Fibroblast of pulmonary artery (primary cell): ENCODE results near the gene HINFP.

ENCODE experiments used
- DNase-seq: peaks from one replicate; pipeline ENCODE4 v3.0.0-alpha.2; 2010; ENCODE audit warnings: low read depth
- H3K4me3 ChIP-seq: replicated peaks from 2 replicates; pipeline ENCODE4 v1.5.1; 2011; ENCODE audit warnings: low read depth, mild to moderate bottlenecking, control low read depth, low read length, moderate library complexity
- TF ChIP-seq, protein P1 (sequence below): IDR thresholded peaks from 2 replicates; pipeline ENCODE4 v1.5.1; 2011; ENCODE audit warnings: mild to moderate bottlenecking, control low read depth, low read length, inconsistent platforms; ENCODE audit errors: missing control alignments

HINFP gene

DNA sequence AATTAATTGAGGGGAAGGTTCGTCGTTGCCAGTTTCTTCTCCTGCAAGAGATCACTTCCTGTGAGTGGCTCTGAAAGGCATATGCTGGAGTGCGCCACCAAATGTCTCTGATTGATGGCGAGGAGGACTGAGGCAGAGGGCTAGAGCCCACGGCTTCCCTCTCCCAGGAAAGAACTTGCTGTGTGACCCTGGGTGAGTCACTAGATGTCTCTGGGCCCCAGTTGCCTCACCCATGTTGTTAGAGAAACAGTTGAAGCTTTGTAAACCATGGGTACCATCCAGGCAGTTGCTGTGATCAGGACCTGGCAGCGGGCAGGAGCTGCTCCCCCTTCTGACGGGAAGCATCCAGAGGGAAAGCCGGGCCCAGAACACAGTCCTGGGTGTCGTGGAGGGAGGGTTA lies 30.7 kb downstream of the HINFP start:
- no peak for DNase-seq
- TF ChIP-seq, protein P1, sequence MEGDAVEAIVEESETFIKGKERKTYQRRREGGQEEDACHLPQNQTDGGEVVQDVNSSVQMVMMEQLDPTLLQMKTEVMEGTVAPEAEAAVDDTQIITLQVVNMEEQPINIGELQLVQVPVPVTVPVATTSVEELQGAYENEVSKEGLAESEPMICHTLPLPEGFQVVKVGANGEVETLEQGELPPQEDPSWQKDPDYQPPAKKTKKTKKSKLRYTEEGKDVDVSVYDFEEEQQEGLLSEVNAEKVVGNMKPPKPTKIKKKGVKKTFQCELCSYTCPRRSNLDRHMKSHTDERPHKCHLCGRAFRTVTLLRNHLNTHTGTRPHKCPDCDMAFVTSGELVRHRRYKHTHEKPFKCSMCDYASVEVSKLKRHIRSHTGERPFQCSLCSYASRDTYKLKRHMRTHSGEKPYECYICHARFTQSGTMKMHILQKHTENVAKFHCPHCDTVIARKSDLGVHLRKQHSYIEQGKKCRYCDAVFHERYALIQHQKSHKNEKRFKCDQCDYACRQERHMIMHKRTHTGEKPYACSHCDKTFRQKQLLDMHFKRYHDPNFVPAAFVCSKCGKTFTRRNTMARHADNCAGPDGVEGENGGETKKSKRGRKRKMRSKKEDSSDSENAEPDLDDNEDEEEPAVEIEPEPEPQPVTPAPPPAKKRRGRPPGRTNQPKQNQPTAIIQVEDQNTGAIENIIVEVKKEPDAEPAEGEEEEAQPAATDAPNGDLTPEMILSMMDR: no peak
- no peak overlapping the region for H3K4me3 ChIP-seq

DNA sequence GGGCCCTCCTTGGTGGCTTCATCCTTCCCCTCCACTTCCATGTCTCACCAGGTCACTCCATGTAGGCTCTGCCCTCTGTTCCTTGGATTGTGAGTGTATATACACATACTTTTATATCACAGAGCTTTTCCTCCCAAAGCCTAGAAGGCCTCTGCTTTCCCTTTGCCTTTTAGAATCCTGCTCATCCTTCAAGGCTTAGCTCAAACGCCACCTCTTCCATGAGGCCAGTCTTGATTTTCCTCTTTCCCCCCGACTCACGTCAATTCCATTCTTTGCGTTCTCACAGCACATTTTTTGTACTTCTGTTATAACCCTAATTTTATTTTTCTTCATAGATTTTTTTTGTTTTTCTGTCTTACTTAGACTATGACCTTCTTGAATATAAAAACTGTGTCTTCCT lies 31.2 kb downstream of the HINFP start:
- H3K4me3 ChIP-seq: no peak overlapping the region
- no peak for DNase-seq
- TF ChIP-seq, protein P1: no peak

DNA sequence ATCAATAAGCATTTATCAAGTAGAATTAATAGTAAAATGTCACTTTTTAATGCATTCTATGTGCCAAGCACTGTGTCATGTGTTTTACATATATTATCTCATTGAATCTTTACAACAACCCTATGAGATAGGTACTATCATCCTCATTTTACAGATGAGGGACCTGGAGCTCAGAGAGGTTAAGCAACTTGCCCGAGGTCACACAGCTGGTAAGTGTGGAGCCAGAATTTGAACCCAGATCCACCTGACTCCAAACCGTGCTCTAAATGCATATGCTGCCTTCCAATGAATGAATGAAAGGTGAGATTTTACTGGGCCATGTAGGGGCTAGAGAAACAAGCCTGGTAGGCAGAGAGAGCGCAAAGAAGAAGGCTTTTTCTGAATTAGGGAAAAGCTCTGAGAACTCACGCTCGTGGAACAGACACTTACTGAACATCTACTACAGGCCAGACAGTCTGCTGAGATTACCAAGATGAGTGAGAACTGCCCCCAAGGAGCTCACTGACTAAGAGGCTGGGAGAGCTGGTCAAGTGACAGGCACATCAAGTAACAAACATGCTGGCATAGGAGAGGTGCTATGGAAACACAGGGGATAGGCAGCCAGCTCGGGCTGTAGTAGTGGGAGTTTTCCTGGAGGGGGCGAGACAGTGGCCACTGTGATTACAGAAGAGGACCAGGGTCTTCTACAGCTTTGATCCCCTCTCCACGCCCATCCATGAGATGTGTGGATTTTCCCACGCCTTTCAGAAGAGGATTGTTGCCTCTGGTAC lies 31.9 kb downstream of the HINFP start:
- H3K4me3 ChIP-seq: no peak overlapping the region
- DNase-seq: no peak
- TF ChIP-seq, protein P1: no peak

DNA sequence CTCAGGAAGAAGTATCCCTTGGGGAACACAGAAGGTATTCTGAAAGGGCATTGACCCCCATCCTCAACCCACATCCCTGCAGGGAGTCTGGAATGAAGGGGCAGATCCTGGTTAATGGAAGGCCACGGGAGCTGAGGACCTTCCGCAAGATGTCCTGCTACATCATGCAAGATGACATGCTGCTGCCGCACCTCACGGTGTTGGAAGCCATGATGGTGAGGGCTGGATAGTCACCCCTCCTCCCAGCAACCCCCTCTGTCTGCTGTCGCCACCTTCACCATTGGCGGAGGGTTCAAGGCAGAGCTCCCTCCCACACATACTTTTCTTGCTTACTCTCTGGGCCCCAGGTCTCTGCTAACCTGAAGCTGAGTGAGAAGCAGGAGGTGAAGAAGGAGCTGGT lies 32.8 kb downstream of the HINFP start:
- DNase-seq: no peak
- H3K4me3 ChIP-seq: no peak overlapping the region
- TF ChIP-seq, protein P1: no peak

DNA sequence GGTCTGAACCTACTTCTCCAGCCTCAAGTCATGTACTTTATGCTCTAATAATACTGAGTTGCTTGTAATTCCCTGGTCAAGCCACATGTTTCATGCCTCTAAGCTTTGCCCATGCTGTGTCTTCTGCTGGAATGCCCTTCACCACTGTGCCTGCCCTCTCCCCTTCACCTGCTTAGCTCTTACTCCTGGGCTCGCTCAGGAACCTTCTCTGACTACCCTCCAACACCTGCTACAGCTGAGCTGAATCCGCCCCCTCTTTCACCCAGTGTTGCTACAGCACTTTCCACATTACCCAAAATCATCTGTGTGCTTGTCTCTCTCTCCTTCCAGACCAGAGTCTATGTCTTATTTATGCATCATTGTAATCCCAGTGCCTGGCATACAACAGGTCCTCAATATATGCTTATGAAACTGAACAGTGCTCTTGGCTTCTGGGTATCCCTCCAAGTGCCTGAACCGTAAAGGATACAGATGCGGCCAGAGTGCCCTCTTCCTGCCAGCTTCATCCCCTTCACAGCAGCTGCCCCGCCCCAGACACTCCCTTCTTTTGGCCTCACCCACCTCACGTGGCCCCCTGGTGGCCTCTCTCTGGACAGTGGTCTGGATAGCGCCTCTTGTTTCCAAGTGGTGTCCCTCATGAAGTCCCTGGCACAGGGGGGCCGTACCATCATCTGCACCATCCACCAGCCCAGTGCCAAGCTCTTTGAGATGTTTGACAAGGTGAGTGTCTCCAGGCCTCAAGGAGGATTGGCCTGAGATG lies 34.5 kb downstream of the HINFP start:
- DNase-seq: no peak

DNA sequence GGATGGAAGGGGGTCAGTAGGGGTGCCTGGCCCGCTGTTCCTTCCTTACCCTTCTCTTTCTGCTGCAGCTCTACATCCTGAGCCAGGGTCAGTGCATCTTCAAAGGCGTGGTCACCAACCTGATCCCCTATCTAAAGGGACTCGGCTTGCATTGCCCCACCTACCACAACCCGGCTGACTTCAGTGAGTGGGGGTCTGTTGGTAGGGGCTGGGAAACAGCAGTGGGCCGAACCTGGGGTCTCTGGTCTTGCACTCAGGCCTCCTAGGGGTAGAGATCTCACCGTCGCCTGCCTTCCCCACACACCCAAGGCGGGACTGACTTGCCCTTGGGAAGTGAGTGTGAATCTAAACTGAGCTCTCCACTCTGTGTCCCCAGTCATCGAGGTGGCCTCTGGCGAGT lies 35.1 kb downstream of the HINFP start:
- DNase-seq: no peak
- TF ChIP-seq, protein P1: no peak

More for the DNA sequence above, 34.5 kb downstream of the HINFP start:
- no peak overlapping the region for H3K4me3 ChIP-seq
- TF ChIP-seq, protein P1: peak; percentile 4

More for the DNA sequence above, 35.1 kb downstream of the HINFP start:
- no peak overlapping the region for H3K4me3 ChIP-seq
